GM23248 (cell line): ENCODE measurements around the gene SYTL4.

Experiments
- EZH2 ChIP-seq: fragments of 200-600 bp; sonication (generic); IDR thresholded peaks from 2 replicates; pipeline ENCODE4 v1.6.1; 2018; ENCODE audit warnings: antibody characterized with exemption, mild to moderate bottlenecking; ENCODE audit not compliant: insufficient read depth, poor library complexity, severe bottlenecking
- EZH2phosphoT487 ChIP-seq: fragments of 200-600 bp; sonication (generic); IDR thresholded peaks from 2 replicates; pipeline ENCODE4 v1.6.1; 2018; ENCODE audit warnings: antibody characterized with exemption, moderate library complexity, mild to moderate bottlenecking, low read depth; ENCODE audit not compliant: insufficient read depth

- TF ChIP-seq EZH2, result no peak
- TF ChIP-seq EZH2phosphoT487, result no peak
These were observed 69.8 kb downstream of the SYTL4 start for GRCh38 chrX:100662170-100662569.
